SU-DHL-6 (cell line): ENCODE data around the gene PTPRE.

Experiments used
- H2AFZ ChIP-seq: fragments of 200-600 bp; sonication (generic); 2 replicates; pipeline ENCODE4 v1.6.1; 2014; ENCODE audit warnings: low read depth, mild to moderate bottlenecking, moderate library complexity, mixed read lengths, antibody characterized with exemption, low read length; ENCODE audit not compliant: severe bottlenecking
- H3F3A ChIP-seq: fragments of 200-600 bp; shearing (Covaris generic); 2 replicates; pipeline ENCODE4 v1.6.0; 2016; ENCODE audit warnings: antibody characterized with exemption, mild to moderate bottlenecking; ENCODE audit not compliant: insufficient read depth
- H3K27ac ChIP-seq: fragments of 200-600 bp; sonication (generic); 2 replicates; pipeline ENCODE4 v1.5.1; 2016; ENCODE audit warnings: low read depth, mild to moderate bottlenecking, low read length, moderate library complexity, mixed read lengths
- H3K27me3 ChIP-seq: fragments of 200-600 bp; sonication (generic), shearing (Covaris generic); 2 replicates; pipeline ENCODE4 v1.6.0; 2014; ENCODE audit warnings: mild to moderate bottlenecking, low read length
- H3K36me3 ChIP-seq: fragments of 200-600 bp; sonication (generic); 2 replicates; pipeline ENCODE4 v1.6.1; 2014; ENCODE audit warnings: mild to moderate bottlenecking, low read length, mixed read lengths
- H3K4me2 ChIP-seq: fragments of 300-600, 200-600 bp; shearing (Covaris generic), sonication (generic); 2 replicates; pipeline ENCODE4 v1.6.0; 2014; ENCODE audit warnings: low read length, low read depth, mild to moderate bottlenecking; ENCODE audit not compliant: poor library complexity, severe bottlenecking
- H3K4me3 ChIP-seq: fragments of 200-600 bp; sonication (generic); 2 replicates; pipeline ENCODE4 v1.5.1; 2014; ENCODE audit warnings: antibody characterized with exemption, low read length, mild to moderate bottlenecking, mixed read lengths; ENCODE audit not compliant: insufficient read depth, poor library complexity, severe bottlenecking
- H3K79me2 ChIP-seq: fragments of 200-600 bp; sonication (generic); 2 replicates; pipeline ENCODE4 v1.6.1; 2014; ENCODE audit warnings: mild to moderate bottlenecking, low read length, moderate library complexity; ENCODE audit not compliant: insufficient read depth
- H3K9ac ChIP-seq: fragments of 200-600 bp; sonication (generic); 2 replicates; pipeline ENCODE4 v1.7.0; 2014; ENCODE audit warnings: mild to moderate bottlenecking, low read length
- H3K9me2 ChIP-seq: fragments of 200-600 bp; sonication (generic); replicated peaks from 2 replicates; pipeline ENCODE4 v1.6.1; 2014; ENCODE audit warnings: low read length; ENCODE audit not compliant: insufficient read depth
- H3K9me3 ChIP-seq: fragments of 200-600 bp; sonication (generic); 2 replicates; pipeline ENCODE4 v1.6.1; 2014; ENCODE audit warnings: low read length, mixed read lengths; ENCODE audit not compliant: insufficient read depth
- H4K20me1 ChIP-seq: fragments of 200-600 bp; sonication (generic); 2 replicates; pipeline ENCODE4 v1.6.1; 2014; ENCODE audit warnings: low read depth, mild to moderate bottlenecking, antibody characterized with exemption, low read length, moderate library complexity, mixed read lengths
- CTCF ChIP-seq: fragments of 200-600 bp; sonication (generic); IDR thresholded peaks from one replicate; pipeline ENCODE4 v1.5.1; 2017; ENCODE audit warnings: antibody characterized with exemption, mild to moderate bottlenecking, low read length, moderate library complexity; ENCODE audit not compliant: insufficient read depth, poor library complexity, severe bottlenecking
- EZH2phosphoT487 ChIP-seq: fragments of 200-600 bp; sonication (generic), shearing (Covaris generic); conservative IDR thresholded peaks from 2 replicates; pipeline ENCODE4 v1.6.1; 2018; ENCODE audit warnings: mild to moderate bottlenecking, antibody characterized with exemption, low read length, moderate library complexity, mixed read lengths

PTPRE gene

GRCh38 chr10:127882801-127883459 is 24.0 kb upstream of the PTPRE start:
- H3K9me3 ChIP-seq = no peaks in the 10 kb centered on the region
- no peak overlapping the region for H3K4me2 ChIP-seq
- H3K27ac ChIP-seq = no peak overlapping the region
- H2AFZ ChIP-seq = no peak overlapping the region
- H3K9ac ChIP-seq = no peak overlapping the region
- H3K27me3 ChIP-seq = no peaks in the 10 kb centered on the region
- H3F3A ChIP-seq = no peaks in the 10 kb centered on the region
- H3K36me3 ChIP-seq = no peaks in the 10 kb centered on the region
- no peaks in the 10 kb centered on the region for H4K20me1 ChIP-seq
- H3K4me3 ChIP-seq = no peak overlapping the region
- no peak for TF ChIP-seq CTCF
- TF ChIP-seq EZH2phosphoT487 = no peak
- no peaks in the 10 kb centered on the region for H3K9me2 ChIP-seq
- H3K79me2 ChIP-seq = no peaks in the 10 kb centered on the region

GRCh38 chr10:127883516-127883915 is 23.4 kb upstream of the PTPRE start:
- H3K4me3 ChIP-seq = no peak overlapping the region
- H3F3A ChIP-seq = no peaks in the 10 kb centered on the region
- no peaks in the 10 kb centered on the region for H3K9me3 ChIP-seq
- no peak overlapping the region for H3K9ac ChIP-seq
- TF ChIP-seq EZH2phosphoT487 (no peak), CTCF (no peak)
- no peaks in the 10 kb centered on the region for H3K27me3 ChIP-seq
- H3K36me3 ChIP-seq = no peaks in the 10 kb centered on the region
- no peaks in the 10 kb centered on the region for H4K20me1 ChIP-seq
- H3K4me2 ChIP-seq = no peak overlapping the region
- H3K79me2 ChIP-seq = no peaks in the 10 kb centered on the region
- no peak overlapping the region for H3K27ac ChIP-seq
- no peaks in the 10 kb centered on the region for H3K9me2 ChIP-seq
- no peak overlapping the region for H2AFZ ChIP-seq

GRCh38 chr10:127884501-127884900 is 22.4 kb upstream of the PTPRE start:
- no peaks in the 10 kb centered on the region for H3K36me3 ChIP-seq
- TF ChIP-seq CTCF (no peak), EZH2phosphoT487 (no peak)
- no peak overlapping the region for H3K4me2 ChIP-seq
- no peaks in the 10 kb centered on the region for H4K20me1 ChIP-seq
- H3K27ac ChIP-seq = no peak overlapping the region
- no peaks in the 10 kb centered on the region for H3K9me2 ChIP-seq
- H3K4me3 ChIP-seq = no peak overlapping the region
- no peak overlapping the region for H2AFZ ChIP-seq
- H3K9ac ChIP-seq = no peak overlapping the region
- H3K79me2 ChIP-seq = no peaks in the 10 kb centered on the region
- no peaks in the 10 kb centered on the region for H3F3A ChIP-seq
- H3K27me3 ChIP-seq = no peaks in the 10 kb centered on the region
- no peaks in the 10 kb centered on the region for H3K9me3 ChIP-seq
